GM18502 (cell line): ENCODE data around the gene GAPVD1.
A peak's percentile ranks its signal among the peaks of the same experiment; 100 is the strongest.

Source experiments
- ATAC-seq: cut with Tn5 transposase; IDR thresholded peaks from one replicate; pipeline ENCODE4 v1.9.1; 2021; ENCODE audit warnings: mild to moderate bottlenecking; ENCODE audit not compliant: unreplicated experiment, poor library complexity

Gene GAPVD1

GRCh38 chr9:125400725-125401716, 139.4 kb downstream of the GAPVD1 start:
- no peak for ATAC-seq

GRCh38 chr9:125404733-125405132, 143.1 kb downstream of the GAPVD1 start:
- ATAC-seq = no peak

DNA sequence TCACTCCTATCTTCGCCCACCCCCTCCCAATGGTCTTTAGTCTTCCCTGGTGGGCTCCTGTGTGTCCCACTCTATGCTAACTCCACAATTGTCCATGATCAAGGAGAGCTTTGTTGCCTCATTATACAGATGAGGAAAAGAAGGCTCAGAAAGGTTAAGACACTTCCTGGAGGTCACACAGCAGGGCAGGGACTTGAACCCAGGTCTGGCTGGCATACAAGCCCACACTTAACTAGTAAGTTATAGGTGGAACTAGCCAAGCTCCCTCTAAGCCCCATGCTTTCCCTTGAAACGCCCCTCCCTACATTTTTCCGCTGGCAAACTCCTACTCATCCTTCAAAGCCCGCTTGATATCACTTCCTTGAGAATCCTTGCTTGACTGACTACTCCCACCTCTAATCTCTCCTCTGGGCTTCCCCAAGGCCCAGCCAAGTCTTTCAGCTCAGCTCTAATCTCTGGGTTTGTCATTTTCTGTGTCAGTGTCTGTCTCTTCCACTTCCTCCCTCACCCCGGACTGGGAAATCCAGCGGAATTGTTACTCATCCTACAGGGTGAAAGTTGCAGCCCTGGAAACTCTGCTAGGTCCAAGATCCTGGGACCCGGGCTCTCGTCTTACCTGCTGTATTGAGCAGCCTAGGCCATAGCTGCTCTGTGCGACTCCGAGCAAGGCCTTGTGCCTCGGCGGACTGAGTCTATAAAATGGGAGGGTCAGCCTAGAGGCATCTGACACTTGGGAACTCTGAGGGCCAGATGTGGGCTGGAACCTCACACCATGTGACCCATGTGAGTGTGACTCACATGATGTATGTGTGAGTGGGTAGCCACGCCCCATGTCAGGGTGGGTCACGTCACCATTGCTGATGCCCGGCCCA, 144.5 kb downstream of the GAPVD1 start:
- no peak for ATAC-seq

DNA sequence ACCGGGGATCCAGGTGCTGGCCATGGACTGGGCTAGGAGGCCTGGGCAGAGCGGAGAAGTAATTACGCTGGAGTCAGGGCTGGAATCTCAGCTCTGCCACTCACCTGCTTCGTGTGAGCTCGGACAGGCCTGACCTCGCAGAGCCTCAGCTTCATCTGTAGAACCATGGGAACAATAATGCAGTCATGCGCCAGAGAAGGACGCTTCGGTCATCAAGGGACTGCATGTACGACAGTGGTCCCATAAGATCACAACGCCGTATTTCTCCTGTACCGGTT, 145.1 kb downstream of the GAPVD1 start:
- ATAC-seq = no peak

GRCh38 chr9:125407432-125407973, 145.9 kb downstream of the GAPVD1 start:
- no peak for ATAC-seq

- peak; percentile 65 for ATAC-seq
These were observed 146.6 kb downstream of the GAPVD1 start for GRCh38 chr9:125407974-125408900.

DNA sequence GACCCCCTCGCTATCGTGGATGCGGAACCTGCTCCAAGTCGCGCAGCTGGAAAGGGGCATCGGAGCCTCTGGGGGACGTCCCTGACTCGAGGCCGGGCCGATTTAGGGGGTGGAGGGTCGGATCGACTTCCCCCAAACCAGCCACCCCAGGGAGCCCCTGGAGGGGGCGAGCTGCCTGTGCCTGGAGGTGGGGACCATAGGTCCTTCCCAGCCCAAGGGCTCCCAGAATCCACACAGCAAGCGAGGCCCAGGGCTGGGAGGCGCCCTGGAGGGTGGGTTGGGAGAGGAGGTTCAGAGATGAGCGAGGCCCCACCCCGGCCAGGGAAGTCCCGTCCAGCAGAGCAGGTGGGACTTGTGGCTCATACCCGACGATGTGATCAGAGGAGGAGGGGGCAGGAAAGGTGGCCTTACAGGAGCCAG, 147.6 kb downstream of the GAPVD1 start:
- no peak for ATAC-seq

GRCh38 chr9:125409637-125410521, 148.3 kb downstream of the GAPVD1 start:
- no peak for ATAC-seq

DNA sequence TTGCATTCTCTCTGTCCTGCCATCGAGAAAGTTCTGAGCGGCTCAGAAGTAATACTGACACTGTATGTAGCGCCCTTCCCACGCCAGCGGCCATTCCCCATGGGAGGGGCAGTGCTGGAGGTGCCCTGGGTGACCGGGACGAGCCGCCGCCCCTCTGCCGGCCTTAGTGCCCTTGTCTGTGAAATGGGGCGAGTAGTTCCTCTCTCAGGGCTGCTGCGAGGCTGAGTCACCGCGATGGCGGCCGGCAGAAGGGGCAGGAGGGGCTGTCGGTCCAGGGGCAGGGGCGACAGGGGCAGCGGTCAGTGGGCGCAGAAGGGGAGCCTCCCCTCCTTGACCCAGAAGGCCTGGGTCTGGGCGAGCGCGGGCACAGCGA, 148.9 kb downstream of the GAPVD1 start:
- no peak for ATAC-seq

DNA sequence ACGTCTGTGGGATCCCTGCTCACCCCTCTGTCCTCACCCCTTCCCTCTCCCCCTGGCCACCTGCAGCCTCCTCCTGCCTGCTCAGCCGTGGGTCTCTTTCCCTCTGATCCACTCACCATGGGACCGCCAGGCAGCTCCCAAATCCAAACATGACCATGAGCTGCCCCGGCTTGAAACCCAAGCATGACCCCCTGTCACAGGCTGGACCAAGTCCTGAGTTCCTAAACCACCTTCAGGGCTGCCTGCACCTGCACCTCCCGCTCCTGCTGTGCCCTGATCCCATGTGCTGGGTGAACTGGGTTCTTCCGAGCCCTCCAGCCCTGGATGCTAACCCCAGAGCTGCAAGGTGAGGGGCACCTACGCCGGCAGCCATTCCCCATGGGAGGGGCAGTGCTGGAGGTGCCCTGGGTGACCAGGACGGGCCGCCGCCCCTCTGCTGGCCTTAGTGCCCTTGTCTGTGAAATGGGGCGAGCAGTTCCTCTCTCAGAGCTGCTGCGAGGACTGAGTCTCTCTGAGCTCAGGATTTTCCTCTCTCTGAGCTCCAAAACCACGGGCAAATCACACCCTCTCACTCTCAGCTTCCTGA, 149.6 kb downstream of the GAPVD1 start:
- no peak for ATAC-seq

DNA sequence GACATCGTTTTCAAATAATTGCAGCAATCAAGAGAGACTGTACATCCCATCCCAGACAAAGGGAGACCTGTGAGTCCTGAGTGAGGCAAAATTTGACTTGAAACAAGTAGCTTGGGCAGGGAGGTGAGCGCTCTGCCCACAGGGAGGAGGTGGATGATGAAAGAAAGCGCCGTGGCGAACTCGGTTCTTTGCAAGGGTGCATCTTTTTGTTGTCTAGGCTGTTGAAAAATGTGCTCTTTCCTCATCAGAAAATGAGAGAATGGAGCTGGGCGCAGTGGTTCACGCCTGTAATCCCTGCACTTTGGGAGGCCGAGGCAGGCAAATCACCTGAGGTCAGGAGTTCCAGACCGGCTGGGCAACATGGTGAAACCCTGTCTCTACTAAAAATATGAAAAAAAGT, 150.5 kb downstream of the GAPVD1 start:
- no peak for ATAC-seq

DNA sequence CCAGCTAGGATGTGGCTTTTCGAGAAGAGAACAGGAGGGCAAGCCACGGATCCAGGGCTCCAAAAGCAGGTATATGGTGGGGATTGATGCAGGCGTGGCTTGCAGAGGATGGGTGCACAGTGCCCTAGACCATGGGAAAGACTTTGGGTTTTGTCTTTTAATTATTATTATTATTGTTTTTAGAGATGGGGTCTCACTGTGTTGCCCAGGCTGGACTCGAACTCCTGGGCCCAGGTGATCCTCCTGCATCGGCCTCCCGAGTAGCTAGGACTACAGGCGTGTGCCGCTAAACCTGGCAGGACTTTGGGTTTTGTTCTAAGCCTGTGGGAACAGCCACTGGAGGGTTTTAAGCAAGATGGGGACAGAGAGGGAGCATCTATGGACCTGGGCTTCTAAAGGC, 152.0 kb downstream of the GAPVD1 start:
- no peak for ATAC-seq

- no peak for ATAC-seq
These were observed 154.2 kb downstream of the GAPVD1 start for GRCh38 chr9:125415583-125416460.

- ATAC-seq = no peak
These were observed 154.9 kb downstream of the GAPVD1 start for GRCh38 chr9:125416517-125416916.
